ENCODE results near the gene SELENOO.

Gene SELENOO

DNA sequence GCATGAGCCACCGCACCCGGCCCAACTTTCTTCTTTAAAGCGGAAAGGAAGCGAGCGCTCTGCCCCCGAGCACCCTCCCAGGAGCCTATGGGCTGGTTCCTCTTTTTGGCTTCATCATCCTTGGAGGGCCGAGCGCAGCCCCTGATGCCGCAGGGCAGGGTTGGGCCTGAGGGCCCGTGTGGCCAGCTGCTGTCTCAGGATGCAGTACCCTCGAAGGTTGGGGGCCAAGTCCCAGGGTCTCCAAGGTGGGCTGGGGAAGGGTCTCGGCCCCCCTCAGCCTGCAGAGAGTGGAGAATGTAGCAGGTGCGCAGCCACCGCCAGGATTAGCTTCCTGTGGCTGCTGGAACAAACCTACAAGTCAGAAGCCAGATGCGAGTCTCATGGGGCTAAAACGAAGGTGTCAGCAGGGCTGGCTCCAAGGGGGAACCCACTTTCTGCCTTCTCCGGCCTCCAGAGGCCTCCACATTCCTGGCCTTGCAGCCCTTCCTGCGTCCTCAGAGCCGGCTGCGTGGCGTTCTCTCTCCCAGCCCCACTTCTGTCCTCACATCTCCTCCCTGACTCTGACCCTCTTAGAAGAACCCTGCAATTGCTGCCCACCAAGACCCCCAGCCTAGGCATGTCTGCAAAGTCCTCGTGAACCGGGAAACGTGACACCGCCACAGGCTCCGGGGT is 27.4 kb upstream of the SELENOO start:
- no peak for DNase-seq (ENCODE audit: low spot score)

DNA sequence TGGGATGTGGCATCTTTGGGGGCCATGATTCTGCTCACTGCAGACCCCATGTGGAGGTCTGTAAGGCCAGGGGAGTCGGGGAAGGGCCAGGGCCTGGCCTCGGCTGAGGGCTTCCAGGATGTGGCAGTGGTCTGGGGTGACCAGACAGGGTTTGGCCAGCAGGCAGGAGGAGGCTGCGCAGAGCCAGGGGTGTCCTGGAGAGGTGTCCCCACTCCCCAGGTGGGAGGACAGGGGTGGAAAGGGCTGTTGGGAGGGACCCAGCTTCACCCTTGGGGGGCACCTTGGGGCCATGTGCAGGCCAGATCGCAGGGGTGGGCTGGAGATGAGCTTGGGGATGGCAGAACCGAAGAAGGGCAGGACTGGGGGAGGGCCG is 26.8 kb upstream of the SELENOO start:
- DNase-seq (ENCODE audit: low spot score), result no peak

- peak; percentile 87 for DNase-seq (ENCODE audit: low spot score)
Measured at GRCh38 chr22:50174382-50175190, 26.2 kb upstream of the SELENOO start.

GRCh38 chr22:50175191-50175461 is 25.7 kb upstream of the SELENOO start:
- no peak for DNase-seq (ENCODE audit: low spot score)

- no peak for DNase-seq (ENCODE audit: low spot score)
Measured at GRCh38 chr22:50175921-50176849, 24.6 kb upstream of the SELENOO start.

- DNase-seq (ENCODE audit: low spot score), result no peak
Measured at GRCh38 chr22:50176850-50177536, 23.8 kb upstream of the SELENOO start.

DNA sequence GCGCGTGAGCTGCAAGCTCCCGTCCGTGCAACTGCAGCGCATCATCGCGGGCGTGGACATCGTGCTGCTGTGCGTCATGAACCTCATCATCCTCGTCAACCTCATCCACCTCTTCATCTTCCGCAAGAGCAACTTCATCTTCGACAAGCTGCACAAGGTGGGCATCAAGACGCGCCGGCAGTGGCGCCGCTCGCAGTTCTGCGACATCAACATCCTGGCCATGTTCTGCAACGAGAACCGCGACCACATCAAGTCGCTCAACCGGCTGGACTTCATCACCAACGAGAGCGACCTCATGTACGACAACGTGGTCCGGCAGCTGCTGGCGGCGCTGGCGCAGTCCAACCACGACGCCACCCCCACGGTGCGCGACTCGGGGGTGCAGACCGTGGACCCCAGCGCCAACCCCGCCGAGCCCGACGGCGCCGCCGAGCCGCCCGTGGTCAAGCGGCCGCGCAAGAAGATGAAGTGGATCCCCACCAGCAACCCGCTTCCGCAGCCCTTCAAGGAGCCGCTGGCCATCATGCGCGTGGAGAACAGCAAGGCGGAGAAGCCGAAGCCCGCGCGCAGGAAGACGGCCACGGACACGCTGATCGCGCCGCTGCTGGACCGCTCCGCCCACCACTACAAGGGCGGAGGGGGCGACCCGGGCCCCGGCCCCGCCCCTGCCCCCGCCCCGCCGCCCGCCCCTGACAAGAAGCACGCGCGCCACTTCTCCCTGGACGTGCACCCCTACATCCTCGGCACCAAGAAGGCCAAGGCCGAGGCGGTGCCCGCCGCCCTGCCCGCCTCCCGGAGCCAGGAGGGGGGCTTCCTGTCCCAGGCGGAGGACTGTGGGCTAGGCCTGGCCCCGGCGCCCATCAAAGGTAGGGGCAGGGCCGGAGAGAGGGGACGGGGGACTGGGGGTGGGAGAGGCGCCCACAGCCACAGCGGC is 23.0 kb upstream of the SELENOO start:
- no peak for DNase-seq (ENCODE audit: low spot score)

- DNase-seq (ENCODE audit: low spot score), result no peak
Measured at GRCh38 chr22:50178471-50178864, 22.3 kb upstream of the SELENOO start.

- no peak for DNase-seq (ENCODE audit: low spot score)
Measured at GRCh38 chr22:50178871-50179869, 21.6 kb upstream of the SELENOO start.

DNA sequence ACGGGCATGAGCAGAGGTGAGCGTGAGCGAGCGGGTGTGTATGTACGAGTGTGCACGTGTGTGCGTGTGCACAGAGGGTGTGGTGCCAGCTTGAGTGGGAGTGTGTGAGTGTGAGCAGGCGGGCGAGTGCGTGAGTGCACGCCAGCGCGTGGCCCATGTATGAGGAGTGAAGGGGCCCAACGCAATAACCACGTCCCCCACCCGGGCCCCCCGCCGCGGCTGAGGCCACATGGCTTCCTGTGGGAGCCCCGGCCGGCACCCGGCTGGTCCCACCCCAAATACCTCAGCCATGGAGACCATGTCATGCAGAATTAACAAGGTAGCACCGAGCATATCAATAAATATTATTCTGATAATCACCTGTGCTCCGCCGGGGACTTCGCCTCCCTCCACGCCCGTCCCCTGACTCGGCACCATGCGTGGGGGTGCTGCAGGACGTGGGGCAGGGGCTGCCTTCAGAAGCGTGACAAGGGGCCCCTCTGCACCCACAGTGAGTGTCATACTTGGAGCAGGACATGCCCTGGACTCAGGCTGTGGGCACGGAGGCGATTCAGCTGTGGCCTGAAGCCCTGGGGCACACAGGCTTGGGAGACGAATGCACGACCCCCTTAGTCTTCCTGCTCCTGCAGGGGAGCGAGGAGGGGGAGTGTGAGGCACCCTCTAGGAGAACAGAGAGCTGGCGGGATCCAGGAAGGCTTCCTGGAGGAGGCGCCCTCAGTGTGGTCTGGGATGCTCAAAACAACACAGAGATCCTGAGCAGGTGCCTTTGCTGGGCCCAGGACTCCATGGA is 20.7 kb upstream of the SELENOO start:
- no peak for DNase-seq (ENCODE audit: low spot score)

DNA sequence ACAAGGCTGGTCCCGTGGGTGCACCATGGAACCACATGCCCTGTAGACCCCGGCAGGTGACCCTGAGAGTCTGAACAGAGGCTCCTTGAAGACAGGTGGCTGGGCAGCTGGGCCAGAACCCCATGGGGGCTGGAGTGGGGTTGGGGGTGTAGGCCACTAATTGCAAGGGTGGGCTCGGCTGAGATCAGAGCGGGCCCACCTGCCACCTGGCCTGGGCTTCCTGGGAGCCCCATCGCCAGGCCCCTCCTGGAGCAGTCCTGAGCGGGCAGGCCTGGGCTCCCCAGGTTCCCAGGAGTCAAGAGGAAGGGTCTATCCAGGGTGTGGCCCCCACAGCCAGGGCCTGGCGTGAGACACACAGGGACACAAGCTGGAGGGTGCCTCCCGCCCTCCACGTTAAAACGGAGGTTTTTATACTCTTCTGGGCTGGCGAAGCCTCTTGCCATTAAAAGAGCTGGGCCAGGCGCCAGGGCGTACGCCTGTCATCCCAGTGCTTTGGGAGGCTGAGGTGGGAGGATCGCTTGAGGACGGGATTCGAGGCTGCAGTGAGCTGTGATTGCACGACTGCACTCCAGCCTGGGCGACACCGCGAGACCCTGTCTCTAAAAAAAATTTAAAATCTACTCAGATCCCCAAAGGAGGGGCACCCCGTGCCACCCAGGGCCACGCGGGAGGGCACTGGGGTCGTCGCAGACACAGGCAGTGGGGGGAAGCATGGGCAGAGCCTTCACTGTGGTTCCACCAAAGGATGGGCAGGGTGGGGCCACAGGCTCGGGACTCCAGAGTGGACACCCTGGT is 19.9 kb upstream of the SELENOO start:
- no peak for DNase-seq (ENCODE audit: low spot score)

GRCh38 chr22:50182176-50183081 is 18.4 kb upstream of the SELENOO start:
- no peak for DNase-seq (ENCODE audit: low spot score)

- DNase-seq (ENCODE audit: low spot score), result no peak
Measured at GRCh38 chr22:50183141-50183971, 17.5 kb upstream of the SELENOO start.

GRCh38 chr22:50184004-50184901 is 16.6 kb upstream of the SELENOO start:
- DNase-seq (ENCODE audit: low spot score), result peak; percentile 83

DNA sequence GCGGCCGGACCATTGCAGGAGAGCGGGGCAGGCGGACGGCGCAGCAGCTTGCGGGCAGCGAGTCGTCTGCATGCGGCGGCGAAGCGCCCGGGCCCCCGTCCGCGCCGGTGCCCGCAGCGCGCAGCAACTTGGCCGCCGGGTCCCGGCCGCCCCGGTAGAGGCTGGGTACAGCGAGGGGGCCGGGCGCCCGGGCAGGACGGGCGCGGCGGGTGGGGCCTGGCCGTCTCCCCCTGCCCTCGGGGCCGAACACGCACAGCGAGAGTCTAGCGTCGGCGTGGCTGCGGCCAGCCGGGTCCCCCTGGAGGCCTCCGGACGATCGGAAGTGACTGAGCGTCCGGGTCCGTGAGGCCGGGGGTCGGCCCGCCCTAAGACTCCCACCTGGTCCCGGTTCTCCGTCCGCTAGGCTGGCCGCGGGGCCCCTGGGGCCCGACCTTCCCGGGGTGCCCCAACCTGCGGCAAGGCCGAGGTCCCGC is 15.9 kb upstream of the SELENOO start:
- DNase-seq (ENCODE audit: low spot score), result no peak

Measured in cerebellar cortex (tissue), 1 donor.